Measurements from ENCODE around the gene INTS4.
"Not testable (repeated sequence)": the region's sequence is repeated elsewhere in the genome, so short reads cannot be mapped to it uniquely, and the experiment has no call there.

The INTS4 gene

DNA sequence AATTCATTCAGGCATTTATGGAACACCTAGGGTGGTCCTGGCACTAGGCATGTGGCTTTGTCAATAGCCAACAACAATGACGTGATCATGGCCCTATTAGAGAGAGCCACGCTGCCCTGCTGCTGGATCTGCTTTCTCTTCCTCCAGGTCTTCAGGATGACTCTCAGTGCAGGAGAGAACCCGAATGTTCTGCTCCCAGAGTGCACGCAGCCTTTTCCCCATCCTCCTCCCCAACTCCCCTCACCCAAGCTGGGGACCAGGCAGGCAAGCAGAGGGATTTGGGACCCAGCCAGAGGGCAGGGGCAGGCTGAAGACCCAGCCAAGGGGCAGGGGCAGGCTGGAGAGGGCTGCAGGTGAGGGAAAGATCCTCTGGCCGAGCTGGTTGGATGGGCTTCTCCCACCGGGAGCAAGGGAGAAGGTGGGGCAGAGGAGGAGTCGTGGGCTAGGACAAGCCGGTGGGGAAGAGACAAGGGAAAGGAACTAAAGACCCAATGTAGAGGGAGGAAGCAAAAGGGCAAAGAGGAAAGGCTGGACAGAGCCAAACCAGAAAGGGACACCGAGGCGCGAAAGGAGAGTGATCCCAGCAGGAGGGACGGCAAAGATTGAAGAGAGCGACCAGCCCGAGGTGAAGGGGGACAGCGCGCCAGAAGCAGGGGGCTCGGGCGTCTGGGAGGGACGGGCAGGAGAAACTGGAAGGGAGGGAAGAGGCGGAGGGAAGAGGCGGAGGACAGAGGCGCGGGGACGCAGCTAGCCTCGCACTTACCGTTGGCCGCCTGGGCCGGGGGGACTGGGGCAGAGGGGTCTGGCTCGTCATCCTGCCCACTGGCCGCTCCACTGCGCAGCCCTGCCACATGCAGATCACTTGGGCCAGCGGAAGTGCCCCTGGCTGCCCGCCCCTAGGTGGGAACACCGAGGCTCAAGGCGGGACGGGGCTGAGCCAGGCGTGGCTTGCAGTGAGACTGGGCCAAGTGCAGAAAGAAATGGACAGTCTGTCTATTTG lies 28.2 kb upstream of the INTS4 start, which contains the start of gene KCTD14:
TSS of gene KCTD14 (minus strand) at position 880 of the 1,000 bp plus-strand sequence. CDS start at position 853, 27 bp downstream.
- in situ Hi-C loops (cut with HindIII; ENCODE audit: low sequenced_read_pairs) = no loop called here
- TF ChIP-seq, protein P1, sequence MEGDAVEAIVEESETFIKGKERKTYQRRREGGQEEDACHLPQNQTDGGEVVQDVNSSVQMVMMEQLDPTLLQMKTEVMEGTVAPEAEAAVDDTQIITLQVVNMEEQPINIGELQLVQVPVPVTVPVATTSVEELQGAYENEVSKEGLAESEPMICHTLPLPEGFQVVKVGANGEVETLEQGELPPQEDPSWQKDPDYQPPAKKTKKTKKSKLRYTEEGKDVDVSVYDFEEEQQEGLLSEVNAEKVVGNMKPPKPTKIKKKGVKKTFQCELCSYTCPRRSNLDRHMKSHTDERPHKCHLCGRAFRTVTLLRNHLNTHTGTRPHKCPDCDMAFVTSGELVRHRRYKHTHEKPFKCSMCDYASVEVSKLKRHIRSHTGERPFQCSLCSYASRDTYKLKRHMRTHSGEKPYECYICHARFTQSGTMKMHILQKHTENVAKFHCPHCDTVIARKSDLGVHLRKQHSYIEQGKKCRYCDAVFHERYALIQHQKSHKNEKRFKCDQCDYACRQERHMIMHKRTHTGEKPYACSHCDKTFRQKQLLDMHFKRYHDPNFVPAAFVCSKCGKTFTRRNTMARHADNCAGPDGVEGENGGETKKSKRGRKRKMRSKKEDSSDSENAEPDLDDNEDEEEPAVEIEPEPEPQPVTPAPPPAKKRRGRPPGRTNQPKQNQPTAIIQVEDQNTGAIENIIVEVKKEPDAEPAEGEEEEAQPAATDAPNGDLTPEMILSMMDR (IDR thresholded peaks at IDR 0.05; ENCODE audit: low read depth, low read length) = no peak
- no peak for DNase-seq (ENCODE audit: low read depth, low spot score)
- H3K4me3 ChIP-seq (ENCODE audit: low read depth, low read length) = peak within 1 kb of the TSS; percentile 51

DNA sequence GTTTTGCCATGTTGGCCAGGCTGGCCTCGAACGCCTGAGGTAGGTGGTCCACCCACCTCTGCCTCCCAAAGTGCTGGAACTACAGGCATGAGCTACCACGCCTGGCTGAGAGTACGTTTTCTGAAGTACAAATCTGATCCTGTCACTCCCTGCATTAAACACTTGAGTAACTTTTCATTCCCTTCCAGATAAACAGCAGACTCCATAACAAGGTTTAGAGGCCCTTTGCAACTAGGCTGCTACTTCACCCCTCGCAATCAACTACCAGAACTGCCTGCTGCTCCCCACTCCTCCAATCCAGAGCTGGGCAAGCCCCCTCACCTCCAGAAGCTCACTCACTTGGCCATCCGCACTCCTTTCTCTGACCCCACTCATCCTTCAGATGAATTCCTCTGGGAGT lies 27.1 kb upstream of the INTS4 start:
- TF ChIP-seq, protein P1 (IDR thresholded peaks at IDR 0.05; ENCODE audit: low read depth, low read length) = no peak
- no peak for DNase-seq (ENCODE audit: low read depth, low spot score)
- no peak overlapping the region for H3K4me3 ChIP-seq (ENCODE audit: low read depth, low read length)
- in situ Hi-C loops (cut with HindIII; ENCODE audit: low sequenced_read_pairs) = no loop called here

DNA sequence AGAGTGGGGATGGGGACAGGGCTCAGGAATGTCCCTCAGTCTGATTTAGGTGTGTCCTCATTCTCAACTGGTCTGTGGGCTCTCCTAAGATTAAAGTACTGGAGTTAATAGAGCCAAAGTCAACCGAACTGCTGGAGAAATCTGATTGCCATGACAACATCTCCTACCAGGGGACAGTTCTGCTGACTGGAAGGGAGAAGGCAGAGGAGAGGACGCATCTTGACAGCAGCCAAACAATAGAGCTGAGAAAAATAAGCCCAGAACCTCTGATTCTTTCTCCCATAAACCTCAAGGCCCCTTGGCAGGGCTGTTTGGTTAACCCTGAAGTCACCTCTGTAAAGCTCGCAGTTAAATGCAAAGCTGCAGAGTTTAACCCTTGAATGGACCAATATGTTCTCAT lies 25.8 kb upstream of the INTS4 start:
- TF ChIP-seq, protein P1 (IDR thresholded peaks at IDR 0.05; ENCODE audit: low read depth, low read length) = no peak
- H3K4me3 ChIP-seq (ENCODE audit: low read depth, low read length) = no peak overlapping the region
- in situ Hi-C loops (cut with HindIII; ENCODE audit: low sequenced_read_pairs) = no loop called here
- no peak for DNase-seq (ENCODE audit: low read depth, low spot score)

DNA sequence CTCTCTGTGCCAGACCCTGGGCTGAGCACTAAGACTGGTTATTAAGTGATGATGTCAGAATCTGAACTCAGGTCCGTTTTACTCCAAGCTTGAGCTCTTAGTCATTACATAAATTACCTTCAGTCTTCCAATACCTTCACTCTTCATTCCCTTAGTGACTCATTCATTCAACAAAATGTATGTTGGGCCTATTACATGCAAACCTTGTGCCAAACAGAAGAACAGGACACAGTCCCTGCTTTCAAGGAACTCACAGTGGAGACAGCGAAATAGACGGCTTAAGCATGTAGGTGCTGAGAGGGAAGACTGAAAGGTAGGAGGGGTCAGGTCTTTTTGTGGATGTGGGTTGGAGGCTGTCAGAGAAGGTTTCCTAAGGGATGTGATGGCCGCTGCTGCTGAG lies 25.3 kb upstream of the INTS4 start:
- TF ChIP-seq, protein P1 (IDR thresholded peaks at IDR 0.05; ENCODE audit: low read depth, low read length) = no peak
- in situ Hi-C loops (cut with HindIII; ENCODE audit: low sequenced_read_pairs) = no loop called here
- DNase-seq (ENCODE audit: low read depth, low spot score) = peak; percentile 42
- H3K4me3 ChIP-seq (ENCODE audit: low read depth, low read length) = no peak overlapping the region

DNA sequence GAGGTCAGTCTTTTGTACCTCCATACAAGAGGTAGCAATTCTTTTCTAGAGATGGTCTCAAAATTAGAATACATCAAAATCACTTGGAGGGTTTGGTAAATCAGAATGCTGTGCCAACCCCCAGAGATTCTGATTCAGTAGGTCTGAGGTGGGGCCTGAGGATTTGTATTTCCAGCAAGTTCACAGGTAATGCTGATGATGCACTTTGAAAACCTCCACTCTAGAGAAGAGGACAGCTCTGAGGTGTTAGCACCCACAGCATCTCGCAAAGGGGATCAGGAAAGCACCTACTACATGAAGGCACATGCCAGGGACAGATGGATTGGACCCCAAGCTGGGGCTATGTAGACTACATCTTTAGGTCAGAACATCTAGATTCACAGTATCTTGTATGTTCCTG lies 21.4 kb upstream of the INTS4 start:
- in situ Hi-C loops (cut with HindIII; ENCODE audit: low sequenced_read_pairs) = no loop called here
- no peak for DNase-seq (ENCODE audit: low read depth, low spot score)
- H3K4me3 ChIP-seq (ENCODE audit: low read depth, low read length) = no peak overlapping the region
- TF ChIP-seq, protein P1 (IDR thresholded peaks at IDR 0.05; ENCODE audit: low read depth, low read length) = no peak

DNA sequence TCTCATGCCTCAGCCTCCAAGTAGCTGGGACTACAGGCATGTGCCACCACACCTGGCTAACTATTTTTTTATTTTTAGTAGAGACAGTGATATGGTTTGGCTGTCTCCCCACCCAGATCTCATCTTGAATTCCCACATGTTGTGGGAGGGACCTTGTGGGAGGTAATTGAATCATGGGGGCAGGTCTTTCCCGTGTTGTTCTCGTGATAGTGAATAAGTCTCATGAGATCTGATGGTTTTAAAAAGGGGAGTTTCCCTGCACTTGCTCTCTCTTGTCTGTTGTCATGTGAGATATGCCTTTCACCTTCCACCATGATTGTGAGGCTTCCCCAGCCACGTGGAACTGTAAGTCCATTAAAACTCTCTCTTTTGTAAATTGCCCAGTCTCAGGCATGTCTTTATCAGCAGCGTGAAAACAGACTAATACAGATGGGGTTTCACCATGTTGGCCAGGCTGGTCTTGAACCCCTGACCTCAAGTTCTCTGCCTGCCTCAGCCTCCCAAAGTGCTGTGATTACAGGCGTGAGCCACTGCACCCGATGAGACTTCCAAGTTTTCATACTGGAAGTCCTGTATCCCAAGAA lies 20.6 kb upstream of the INTS4 start:
- in situ Hi-C loops (cut with HindIII; ENCODE audit: low sequenced_read_pairs); DNase-seq (ENCODE audit: low read depth, low spot score); H3K4me3 ChIP-seq (ENCODE audit: low read depth, low read length): not testable (repeated sequence)

DNA sequence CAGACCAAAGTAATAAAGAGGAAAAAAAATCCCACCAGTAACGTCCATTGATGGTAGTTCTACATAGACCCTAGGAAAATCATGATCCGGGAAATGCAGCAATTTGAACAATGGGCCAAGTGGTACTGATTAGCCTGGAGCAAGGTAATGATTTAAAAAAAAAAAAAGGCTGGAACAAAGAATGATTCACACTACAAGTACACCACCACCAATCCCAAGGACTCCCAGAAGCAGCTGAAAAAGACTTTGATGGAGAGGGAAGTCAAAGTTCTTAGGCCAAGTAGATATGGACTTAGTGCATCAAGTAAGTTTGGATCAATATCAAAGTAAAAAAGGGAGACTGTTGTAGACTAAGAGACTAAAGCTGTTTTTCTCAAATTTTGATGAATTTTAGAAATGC lies 16.8 kb upstream of the INTS4 start:
- TF ChIP-seq, protein P1 (IDR thresholded peaks at IDR 0.05; ENCODE audit: low read depth, low read length) = no peak
- in situ Hi-C loops (cut with HindIII; ENCODE audit: low sequenced_read_pairs) = no loop called here
- DNase-seq (ENCODE audit: low read depth, low spot score) = no peak
- H3K4me3 ChIP-seq (ENCODE audit: low read depth, low read length) = no peak overlapping the region
